ENCODE results near the gene NELL2.

Gene NELL2

DNA sequence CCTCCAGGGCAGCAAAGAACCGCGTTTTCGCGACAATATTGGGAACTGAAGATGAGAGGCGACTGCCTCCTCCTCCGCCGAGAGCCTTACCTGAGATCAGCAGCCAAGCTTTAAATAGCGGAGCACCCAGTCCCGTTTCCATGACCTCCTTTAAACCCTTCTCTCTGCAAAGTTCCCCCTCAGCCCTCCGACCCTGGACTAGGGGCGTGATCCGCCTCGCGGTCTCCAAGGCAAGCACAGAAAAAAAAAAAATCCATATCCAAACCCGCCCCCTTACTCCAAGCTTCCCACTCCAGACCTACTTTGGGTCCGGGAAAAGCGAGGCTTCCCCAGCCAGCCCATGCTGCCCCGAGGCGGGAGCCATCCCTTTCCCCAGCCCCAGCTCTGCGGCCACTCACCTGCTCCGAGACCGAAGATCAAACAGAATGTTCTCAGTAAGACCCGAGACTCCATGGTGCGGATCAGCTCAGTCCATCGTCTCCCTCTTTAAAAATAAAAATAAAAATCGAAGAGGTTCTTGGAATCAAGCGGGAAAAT lies 630 bp downstream of the NELL2 start:
- peak overlapping the region; percentile 82 for H3K4me3 ChIP-seq (ENCODE audit: low read length)
- under 1% methylated on average over 27 of the region's 27 CpGs for whole genome bisulfite sequencing
- H3K9ac ChIP-seq (ENCODE audit: low read depth, low read length): peak overlapping the region; percentile 72
- H3K27me3 ChIP-seq (ENCODE audit: insufficient read depth, low read length): peaks cover 25% of the 10 kb centered on the region
- H3K36me3 ChIP-seq (ENCODE audit: insufficient read depth, low read length): no peaks in the 10 kb centered on the region
- peaks cover 11% of the 10 kb centered on the region; the same call in 1 of the 2 replicates for H3K4me1 ChIP-seq (ENCODE audit: insufficient read depth, low read length)
- peak overlapping the region; percentile 52; the same call in 1 of the 2 replicates for H3K27ac ChIP-seq (ENCODE audit: low read depth, low read length)
- H3K9me3 ChIP-seq (ENCODE audit: insufficient read depth, low read depth, low read length): no peaks in the 10 kb centered on the region

- H3K36me3 ChIP-seq (ENCODE audit: insufficient read depth, low read length): no peaks in the 10 kb centered on the region
- peak overlapping the region; percentile 72 for H3K9ac ChIP-seq (ENCODE audit: low read depth, low read length)
- peaks cover 25% of the 10 kb centered on the region for H3K27me3 ChIP-seq (ENCODE audit: insufficient read depth, low read length)
- 2% methylated on average over 12 of the region's 12 CpGs for WGBS
- no peaks in the 10 kb centered on the region for H3K9me3 ChIP-seq (ENCODE audit: insufficient read depth, low read depth, low read length)
- H3K4me1 ChIP-seq (ENCODE audit: insufficient read depth, low read length): peaks cover 11% of the 10 kb centered on the region; the same call in 1 of the 2 replicates
- no peak overlapping the region for H3K27ac ChIP-seq (ENCODE audit: low read depth, low read length)
- peak overlapping the region; percentile 82 for H3K4me3 ChIP-seq (ENCODE audit: low read length)
Observed at GRCh38 chr12:44874981-44875416, 1.1 kb downstream of the NELL2 start.

GRCh38 chr12:44873898-44874297 lies 2.2 kb downstream of the NELL2 start:
- Histone ChIP-seq H3K9me3 (ENCODE audit: insufficient read depth, low read depth, low read length) (0 out of 2 replicates have a peak, but pooled peaks cover 5% of the 10 kb centered on the region), H3K9ac (ENCODE audit: low read depth, low read length) (no peak overlapping the region), H3K27me3 (ENCODE audit: insufficient read depth, low read length) (peaks cover 25% of the 10 kb centered on the region), H3K36me3 (ENCODE audit: insufficient read depth, low read length) (peaks cover 3% of the 10 kb centered on the region; the same call in 1 of the 2 replicates), H3K4me1 (ENCODE audit: insufficient read depth, low read length) (peaks cover 11% of the 10 kb centered on the region; the same call in 1 of the 2 replicates), H3K4me3 (ENCODE audit: low read length) (peak overlapping the region; percentile 82), H3K27ac (ENCODE audit: low read depth, low read length) (no peak overlapping the region)
- no CpG with 5 or more reads among the region's 1 CpG for WGBS

DNA sequence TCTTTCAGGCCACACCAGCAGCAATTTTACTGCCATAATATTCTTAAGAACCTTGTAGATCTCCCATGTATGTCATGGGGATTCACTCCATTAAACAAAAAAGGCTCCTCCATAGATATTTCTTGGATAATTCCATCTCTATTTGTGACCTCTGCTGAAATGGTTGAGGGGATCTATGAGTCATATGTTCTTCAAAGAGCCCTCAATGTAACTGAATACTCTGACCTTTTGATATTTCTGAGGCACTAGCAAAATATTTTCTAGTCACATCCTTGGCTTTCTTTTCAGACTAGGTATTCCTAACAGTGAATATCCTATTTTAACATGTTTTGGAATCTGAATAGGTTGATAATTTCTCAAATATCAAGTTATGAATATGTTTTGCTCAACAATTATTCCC lies 6.6 kb downstream of the NELL2 start:
- no peak overlapping the region for H3K9ac ChIP-seq (ENCODE audit: low read depth, low read length)
- H3K4me3 ChIP-seq (ENCODE audit: low read length): no peak overlapping the region
- no peak overlapping the region for H3K27ac ChIP-seq (ENCODE audit: low read depth, low read length)
- H3K4me1 ChIP-seq (ENCODE audit: insufficient read depth, low read length): peaks cover 5% of the 10 kb centered on the region; the same call in 1 of the 2 replicates
- peaks cover 6% of the 10 kb centered on the region for H3K27me3 ChIP-seq (ENCODE audit: insufficient read depth, low read length)
- peaks cover 3% of the 10 kb centered on the region; the same call in 1 of the 2 replicates for H3K36me3 ChIP-seq (ENCODE audit: insufficient read depth, low read length)
- peaks cover 9% of the 10 kb centered on the region; the same call in 1 of the 2 replicates for H3K9me3 ChIP-seq (ENCODE audit: insufficient read depth, low read depth, low read length)

DNA sequence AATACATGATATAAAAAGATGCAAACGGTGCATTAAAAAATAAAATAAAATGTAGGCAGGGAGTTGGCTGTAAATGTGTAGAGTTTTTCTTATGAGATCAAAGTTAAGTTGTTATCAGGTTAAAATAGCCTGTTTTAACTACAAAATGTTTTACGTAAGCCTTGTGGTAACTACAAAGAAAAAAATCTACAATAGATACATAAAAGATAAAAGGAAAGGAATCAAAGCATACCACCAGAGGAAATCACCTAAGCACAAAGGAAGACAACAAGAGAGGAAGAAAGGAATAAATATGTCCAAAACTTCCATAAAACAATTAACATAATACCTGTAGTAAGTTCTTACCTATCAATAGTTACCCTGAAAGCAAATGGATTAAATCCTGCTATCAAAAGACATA lies 12.2 kb downstream of the NELL2 start:
- Histone ChIP-seq H3K9ac (ENCODE audit: low read depth, low read length) (no peak overlapping the region), H3K36me3 (ENCODE audit: insufficient read depth, low read length) (no peaks in the 10 kb centered on the region), H3K9me3 (ENCODE audit: insufficient read depth, low read depth, low read length) (peaks cover 3% of the 10 kb centered on the region; the same call in 1 of the 2 replicates), H3K4me1 (ENCODE audit: insufficient read depth, low read length) (no peaks in the 10 kb centered on the region), H3K27ac (ENCODE audit: low read depth, low read length) (no peak overlapping the region), H3K27me3 (ENCODE audit: insufficient read depth, low read length) (no peaks in the 10 kb centered on the region), H3K4me3 (ENCODE audit: low read length) (no peak overlapping the region)
- 0% methylated on average over 1 of the region's 2 CpGs for WGBS

DNA sequence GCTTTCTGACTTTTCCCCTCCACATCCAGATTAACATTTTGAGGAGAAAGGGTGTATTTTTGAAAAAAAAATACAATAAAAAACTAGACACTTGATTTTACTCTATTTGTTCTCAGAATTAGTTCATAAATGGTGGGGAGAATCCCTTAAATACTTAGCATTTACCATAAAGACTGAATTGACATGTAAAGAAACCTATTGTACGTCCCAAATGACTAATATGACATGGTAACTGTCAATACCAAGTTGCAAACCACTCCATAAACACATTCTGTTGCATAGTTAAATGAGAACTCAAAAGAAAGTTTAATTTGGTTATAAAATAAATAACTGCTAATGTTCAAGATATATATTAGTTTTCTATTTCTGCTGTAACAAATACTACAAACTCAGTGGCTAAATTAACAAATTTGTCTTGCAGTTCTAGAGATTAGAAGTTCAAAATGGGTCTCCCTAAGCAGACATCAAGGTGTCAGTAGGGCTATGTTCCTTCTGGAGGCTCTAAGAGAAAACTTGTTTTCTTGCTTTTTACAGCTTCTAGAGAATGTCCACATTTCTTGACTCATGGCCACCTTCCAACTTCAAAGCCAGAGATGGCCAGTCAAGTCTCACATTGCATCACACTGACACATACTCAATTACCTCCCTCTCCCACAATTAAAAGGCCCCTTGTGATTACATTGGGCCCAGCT lies 16.0 kb downstream of the NELL2 start:
- Histone ChIP-seq H3K4me1 (ENCODE audit: insufficient read depth, low read length) (no peaks in the 10 kb centered on the region), H3K27ac (ENCODE audit: low read depth, low read length) (no peak overlapping the region), H3K9me3 (ENCODE audit: insufficient read depth, low read depth, low read length) (no peaks in the 10 kb centered on the region), H3K4me3 (ENCODE audit: low read length) (no peak overlapping the region), H3K27me3 (ENCODE audit: insufficient read depth, low read length) (no peaks in the 10 kb centered on the region), H3K36me3 (ENCODE audit: insufficient read depth, low read length) (no peaks in the 10 kb centered on the region), H3K9ac (ENCODE audit: low read depth, low read length) (no peak overlapping the region)
- 83% methylated on average over 1 of the region's 1 CpG for WGBS

- Histone ChIP-seq H3K27me3 (ENCODE audit: insufficient read depth, low read length) (no peaks in the 10 kb centered on the region), H3K9ac (ENCODE audit: low read depth, low read length) (no peak overlapping the region), H3K36me3 (ENCODE audit: insufficient read depth, low read length) (no peaks in the 10 kb centered on the region), H3K4me1 (ENCODE audit: insufficient read depth, low read length) (no peaks in the 10 kb centered on the region), H3K4me3 (ENCODE audit: low read length) (no peak overlapping the region), H3K27ac (ENCODE audit: low read depth, low read length) (no peak overlapping the region), H3K9me3 (ENCODE audit: insufficient read depth, low read depth, low read length) (no peaks in the 10 kb centered on the region)
- 96% methylated on average over 3 of the region's 4 CpGs for WGBS
Observed at GRCh38 chr12:44858226-44858855, 17.8 kb downstream of the NELL2 start.

DNA sequence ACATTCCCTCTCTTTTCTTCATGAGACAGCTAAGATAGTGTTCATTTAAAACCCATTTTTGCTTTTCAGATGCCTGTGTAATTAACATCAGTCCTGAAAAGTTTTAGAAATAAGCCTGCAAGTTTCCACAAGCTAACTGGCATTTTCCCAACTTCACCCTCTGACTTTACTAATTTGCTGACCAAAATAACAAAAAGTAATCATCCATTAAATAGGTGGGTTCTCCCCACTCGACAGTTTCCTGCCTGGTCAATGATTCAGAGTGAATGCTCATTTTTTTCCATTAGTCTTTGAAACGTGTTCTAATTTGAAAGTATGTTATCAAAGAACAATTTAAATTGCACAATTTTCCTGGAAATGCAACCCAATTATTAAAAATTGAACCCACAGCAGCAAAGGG lies 23.6 kb downstream of the NELL2 start:
- Histone ChIP-seq H3K9ac (ENCODE audit: low read depth, low read length) (no peak overlapping the region), H3K36me3 (ENCODE audit: insufficient read depth, low read length) (no peaks in the 10 kb centered on the region), H3K4me1 (ENCODE audit: insufficient read depth, low read length) (peaks cover 6% of the 10 kb centered on the region), H3K27me3 (ENCODE audit: insufficient read depth, low read length) (no peaks in the 10 kb centered on the region), H3K9me3 (ENCODE audit: insufficient read depth, low read depth, low read length) (no peaks in the 10 kb centered on the region), H3K27ac (ENCODE audit: low read depth, low read length) (no peak overlapping the region), H3K4me3 (ENCODE audit: low read length) (no peak overlapping the region)
- 91% methylated on average over 1 of the region's 2 CpGs for WGBS

GRCh38 chr12:44851586-44851985 lies 24.5 kb downstream of the NELL2 start:
- H3K4me3 ChIP-seq (ENCODE audit: low read length): no peak overlapping the region
- H3K36me3 ChIP-seq (ENCODE audit: insufficient read depth, low read length): no peaks in the 10 kb centered on the region
- H3K27me3 ChIP-seq (ENCODE audit: insufficient read depth, low read length): no peaks in the 10 kb centered on the region
- H3K9me3 ChIP-seq (ENCODE audit: insufficient read depth, low read depth, low read length): no peaks in the 10 kb centered on the region
- H3K4me1 ChIP-seq (ENCODE audit: insufficient read depth, low read length): peaks cover 6% of the 10 kb centered on the region
- H3K9ac ChIP-seq (ENCODE audit: low read depth, low read length): no peak overlapping the region
- 90% methylated on average over 3 of the region's 3 CpGs for WGBS
- no peak overlapping the region for H3K27ac ChIP-seq (ENCODE audit: low read depth, low read length)

GRCh38 chr12:44848703-44849085 lies 27.4 kb downstream of the NELL2 start:
- no peaks in the 10 kb centered on the region for H3K9me3 ChIP-seq (ENCODE audit: insufficient read depth, low read depth, low read length)
- no peak overlapping the region for H3K27ac ChIP-seq (ENCODE audit: low read depth, low read length)
- WGBS: 53% methylated on average over 2 of the region's 2 CpGs
- H3K4me3 ChIP-seq (ENCODE audit: low read length): no peak overlapping the region
- peaks cover 6% of the 10 kb centered on the region for H3K4me1 ChIP-seq (ENCODE audit: insufficient read depth, low read length)
- no peaks in the 10 kb centered on the region for H3K36me3 ChIP-seq (ENCODE audit: insufficient read depth, low read length)
- H3K27me3 ChIP-seq (ENCODE audit: insufficient read depth, low read length): no peaks in the 10 kb centered on the region
- no peak overlapping the region for H3K9ac ChIP-seq (ENCODE audit: low read depth, low read length)

DNA sequence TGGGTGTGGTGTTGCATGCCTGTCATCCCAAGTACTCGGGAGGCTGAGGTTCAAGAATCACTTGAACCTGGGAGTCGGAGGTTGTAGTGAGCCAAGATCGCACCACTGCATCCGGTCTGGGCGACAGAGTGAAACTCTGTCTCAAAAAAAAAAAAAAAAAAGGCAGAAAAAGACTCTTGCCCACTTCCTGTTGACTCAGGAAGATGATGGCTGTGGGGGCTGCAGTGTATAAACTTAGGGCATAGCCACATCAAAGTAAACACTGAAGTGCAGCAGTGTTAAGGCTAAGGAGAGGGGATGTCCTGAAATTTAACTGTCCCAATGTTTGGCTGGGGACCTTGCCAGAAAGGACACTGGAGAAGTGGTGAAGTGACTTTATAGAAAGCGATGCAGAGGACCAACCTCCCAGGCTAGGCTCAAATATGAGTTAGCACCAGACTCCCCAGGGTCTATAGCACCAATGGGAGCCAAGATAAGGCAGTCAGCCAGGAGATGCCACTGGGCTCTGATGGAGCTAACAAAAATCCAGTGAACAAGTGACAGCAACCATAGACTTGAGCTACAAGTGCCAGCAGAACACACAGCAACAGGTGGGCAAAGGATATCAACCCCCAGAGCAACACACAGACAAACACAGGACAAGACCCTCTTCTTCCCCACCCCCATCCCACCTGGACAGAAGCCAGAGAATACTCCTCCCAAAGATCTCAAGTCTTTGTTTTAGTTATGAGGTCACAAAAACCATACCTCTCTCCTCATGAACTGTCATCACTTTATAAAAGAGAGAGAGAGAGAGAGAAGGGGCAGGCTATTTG lies 28.0 kb downstream of the NELL2 start:
- WGBS: 79% methylated on average over 6 of the region's 6 CpGs
- H3K36me3 ChIP-seq (ENCODE audit: insufficient read depth, low read length): no peaks in the 10 kb centered on the region
- H3K27me3 ChIP-seq (ENCODE audit: insufficient read depth, low read length): no peaks in the 10 kb centered on the region
- no peaks in the 10 kb centered on the region for H3K9me3 ChIP-seq (ENCODE audit: insufficient read depth, low read depth, low read length)
- no peak overlapping the region for H3K27ac ChIP-seq (ENCODE audit: low read depth, low read length)
- H3K4me1 ChIP-seq (ENCODE audit: insufficient read depth, low read length): peaks cover 6% of the 10 kb centered on the region
- no peak overlapping the region for H3K4me3 ChIP-seq (ENCODE audit: low read length)
- H3K9ac ChIP-seq (ENCODE audit: low read depth, low read length): no peak overlapping the region

All from HUES64 (cell line).